Measurements from ENCODE around the gene CLEC4M. TPM values are rescaled to one million over a fixed set of nuclear protein-coding genes. Genes with fewer than 3 reads are reported as not detected.

CLEC4M gene
- total RNA-seq, 2 donors from 2014 or later: not detected

GRCh38 chr19:7787141-7787540 lies 24.1 kb downstream of the CLEC4M start:
- no peak for TF ChIP-seq CTCF (conservative IDR thresholded peaks at IDR 0.05)
- no peaks in the 10 kb centered on the region for H3K4me1 ChIP-seq (ENCODE audit: control insufficient read depth, insufficient read depth, low read length)
- WGBS, 2 experiments (ENCODE audit: insufficient coverage in 1 of 2, insufficient read length in 1 of 2): 41 to 43% methylated on average over 4 to 10 of the region's 10 CpGs
- peaks cover 96% of the 10 kb centered on the region for H3K27me3 Mint-ChIP-seq (ENCODE audit: insufficient read depth)
- no peaks in the 10 kb centered on the region for H3K4me1 Mint-ChIP-seq
- H3K9me3 Mint-ChIP-seq: no peaks in the 10 kb centered on the region
- H3K27me3 ChIP-seq (ENCODE audit: control insufficient read depth, insufficient read depth, low read length, poor library complexity, severe bottlenecking): peaks cover 92% of the 10 kb centered on the region
- no peaks in the 10 kb centered on the region for H3K36me3 ChIP-seq (ENCODE audit: control insufficient read depth, insufficient read depth, low read length)
- DNase-seq: peak; percentile 78
- H3K4me3 ChIP-seq (ENCODE audit: low read length): no peak overlapping the region
- no peak overlapping the region for H3K27ac Mint-ChIP-seq
- H3K4me3 Mint-ChIP-seq: no peak overlapping the region
- no peaks in the 10 kb centered on the region for H3K9me3 ChIP-seq (ENCODE audit: control insufficient read depth, low read length)
- no peak overlapping the region for H3K27ac ChIP-seq (ENCODE audit: low read depth, low read length)
- H3K36me3 Mint-ChIP-seq (ENCODE audit: low read depth): no peaks in the 10 kb centered on the region
- no peak overlapping the region for H3K9ac ChIP-seq (ENCODE audit: extremely low read depth, low read length, poor library complexity, severe bottlenecking)

GRCh38 chr19:7787602-7788177 lies 24.6 kb downstream of the CLEC4M start:
- Histone ChIP-seq H3K27ac (ENCODE audit: low read depth, low read length) (no peak overlapping the region), H3K36me3 (ENCODE audit: control insufficient read depth, insufficient read depth, low read length) (no peaks in the 10 kb centered on the region), H3K27me3 (ENCODE audit: control insufficient read depth, insufficient read depth, low read length, poor library complexity, severe bottlenecking) (peaks cover 88% of the 10 kb centered on the region), H3K4me3 (ENCODE audit: low read length) (no peak overlapping the region), H3K9ac (ENCODE audit: extremely low read depth, low read length, poor library complexity, severe bottlenecking) (no peak overlapping the region), H3K4me1 (ENCODE audit: control insufficient read depth, insufficient read depth, low read length) (no peaks in the 10 kb centered on the region), H3K9me3 (ENCODE audit: control insufficient read depth, low read length) (no peaks in the 10 kb centered on the region)
- no peak overlapping the region for H3K4me3 Mint-ChIP-seq
- H3K9me3 Mint-ChIP-seq: peaks cover 3% of the 10 kb centered on the region
- peaks cover 96% of the 10 kb centered on the region for H3K27me3 Mint-ChIP-seq (ENCODE audit: insufficient read depth)
- WGBS, 2 experiments (ENCODE audit: insufficient coverage in 1 of 2, insufficient read length in 1 of 2): 47 to 52% methylated on average over 11 to 22 of the region's 22 CpGs
- no peak for TF ChIP-seq CTCF (conservative IDR thresholded peaks at IDR 0.05)
- DNase-seq: no peak
- no peaks in the 10 kb centered on the region for H3K36me3 Mint-ChIP-seq (ENCODE audit: low read depth)
- no peak overlapping the region for H3K27ac Mint-ChIP-seq
- H3K4me1 Mint-ChIP-seq: no peaks in the 10 kb centered on the region

GRCh38 chr19:7788178-7788932 lies 25.3 kb downstream of the CLEC4M start:
- Histone ChIP-seq H3K4me1 (ENCODE audit: control insufficient read depth, insufficient read depth, low read length) (no peaks in the 10 kb centered on the region), H3K4me3 (ENCODE audit: low read length) (no peak overlapping the region), H3K9me3 (ENCODE audit: control insufficient read depth, low read length) (no peaks in the 10 kb centered on the region), H3K9ac (ENCODE audit: extremely low read depth, low read length, poor library complexity, severe bottlenecking) (no peak overlapping the region), H3K36me3 (ENCODE audit: control insufficient read depth, insufficient read depth, low read length) (no peaks in the 10 kb centered on the region), H3K27me3 (ENCODE audit: control insufficient read depth, insufficient read depth, low read length, poor library complexity, severe bottlenecking) (peaks cover 81% of the 10 kb centered on the region), H3K27ac (ENCODE audit: low read depth, low read length) (no peak overlapping the region)
- peaks cover 95% of the 10 kb centered on the region for H3K27me3 Mint-ChIP-seq (ENCODE audit: insufficient read depth)
- no peak overlapping the region for H3K27ac Mint-ChIP-seq
- peak overlapping the region; percentile 24 for H3K4me3 Mint-ChIP-seq
- TF ChIP-seq CTCF (conservative IDR thresholded peaks at IDR 0.05): no peak
- H3K36me3 Mint-ChIP-seq (ENCODE audit: low read depth): no peaks in the 10 kb centered on the region
- no peaks in the 10 kb centered on the region for H3K4me1 Mint-ChIP-seq
- H3K9me3 Mint-ChIP-seq: peaks cover 5% of the 10 kb centered on the region
- 7 to 12% methylated on average over 5 to 67 of the region's 67 CpGs for WGBS, 2 experiments (ENCODE audit: insufficient coverage in 1 of 2, insufficient read length in 1 of 2)
- DNase-seq: peak; percentile 75

Data from endodermal cell (in vitro differentiated cells).